Measurements from ENCODE around the gene SYN1.

Gene SYN1

DNA sequence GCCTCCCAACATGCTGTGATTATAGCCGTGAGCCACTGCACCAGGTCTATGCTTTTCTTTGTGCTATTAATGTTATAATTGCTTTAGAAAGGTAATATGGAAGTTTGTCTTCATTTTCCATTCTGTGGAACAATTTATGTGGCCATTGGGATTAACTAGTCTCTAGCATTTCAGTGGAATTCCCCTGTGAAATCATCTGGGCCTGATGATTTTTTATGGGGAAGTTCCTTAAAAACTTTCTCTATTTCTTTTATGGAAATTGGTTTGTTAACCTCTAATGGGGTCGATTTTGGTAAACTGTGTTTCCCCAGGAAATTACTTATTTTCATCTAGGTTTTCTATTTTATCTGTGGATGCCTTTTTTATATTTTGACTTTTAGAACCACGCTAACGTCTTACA lies 26.1 kb downstream of the SYN1 start:
- DNase-seq, result no peak

DNA sequence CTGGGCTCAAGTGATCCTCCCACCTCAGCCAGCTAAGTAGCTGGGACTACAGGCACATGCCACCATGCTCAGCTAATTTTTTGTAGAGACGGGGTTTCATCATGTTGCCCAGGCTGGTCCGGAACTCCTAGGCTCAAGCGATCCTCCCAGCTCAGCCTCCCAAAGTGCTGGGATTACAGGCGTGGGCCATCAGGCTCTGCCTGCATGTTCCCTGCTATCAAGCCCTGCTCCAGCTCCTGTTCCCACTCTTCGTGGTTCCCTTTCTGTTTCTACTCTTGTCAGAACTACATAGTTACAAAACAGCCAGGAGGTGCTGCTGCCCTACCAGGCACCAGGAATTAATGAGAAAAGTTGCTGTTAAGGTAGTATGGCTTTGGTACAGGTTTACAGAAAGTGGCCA lies 28.7 kb downstream of the SYN1 start:
- DNase-seq, result no peak

DNA sequence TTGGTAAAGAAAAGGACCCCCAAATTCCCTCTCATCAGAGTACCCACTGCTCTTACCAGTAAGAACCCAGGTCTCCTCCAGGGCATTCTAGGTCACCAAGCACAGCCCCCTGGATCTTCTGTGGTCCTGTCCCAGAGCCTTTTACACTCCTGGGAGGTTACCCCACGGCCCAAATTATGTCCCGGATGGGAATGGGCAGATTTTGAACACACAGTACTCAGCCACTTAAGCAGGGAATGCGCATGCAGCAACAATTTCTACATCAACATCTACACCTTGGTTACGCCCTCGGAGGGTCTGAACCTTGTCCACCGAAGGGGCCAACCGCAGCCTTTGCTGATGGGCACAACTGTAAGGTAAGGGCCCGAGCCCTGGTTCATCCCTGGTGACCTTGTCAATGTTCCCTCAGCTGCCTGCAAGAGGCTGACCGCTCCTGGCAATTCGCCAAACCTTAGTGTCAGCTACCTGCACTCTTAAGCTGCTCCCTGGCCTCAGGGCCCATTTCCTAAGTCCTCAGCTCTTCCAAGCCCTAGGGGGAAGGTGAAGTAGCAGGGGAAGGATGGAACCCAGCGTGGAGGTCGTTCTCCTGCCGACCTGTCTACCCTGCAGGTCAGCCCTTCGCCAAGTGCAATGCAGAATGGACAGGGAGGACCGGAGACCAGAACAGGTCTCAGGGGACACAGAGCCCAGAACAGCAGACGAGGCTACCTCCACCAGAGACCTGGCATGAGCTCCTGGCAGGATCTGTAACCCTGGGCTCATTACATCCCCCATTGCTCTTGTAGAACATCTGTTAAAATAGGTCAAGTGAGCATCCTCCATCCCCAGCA lies 31.5 kb downstream of the SYN1 start:
- no peak for DNase-seq

DNA sequence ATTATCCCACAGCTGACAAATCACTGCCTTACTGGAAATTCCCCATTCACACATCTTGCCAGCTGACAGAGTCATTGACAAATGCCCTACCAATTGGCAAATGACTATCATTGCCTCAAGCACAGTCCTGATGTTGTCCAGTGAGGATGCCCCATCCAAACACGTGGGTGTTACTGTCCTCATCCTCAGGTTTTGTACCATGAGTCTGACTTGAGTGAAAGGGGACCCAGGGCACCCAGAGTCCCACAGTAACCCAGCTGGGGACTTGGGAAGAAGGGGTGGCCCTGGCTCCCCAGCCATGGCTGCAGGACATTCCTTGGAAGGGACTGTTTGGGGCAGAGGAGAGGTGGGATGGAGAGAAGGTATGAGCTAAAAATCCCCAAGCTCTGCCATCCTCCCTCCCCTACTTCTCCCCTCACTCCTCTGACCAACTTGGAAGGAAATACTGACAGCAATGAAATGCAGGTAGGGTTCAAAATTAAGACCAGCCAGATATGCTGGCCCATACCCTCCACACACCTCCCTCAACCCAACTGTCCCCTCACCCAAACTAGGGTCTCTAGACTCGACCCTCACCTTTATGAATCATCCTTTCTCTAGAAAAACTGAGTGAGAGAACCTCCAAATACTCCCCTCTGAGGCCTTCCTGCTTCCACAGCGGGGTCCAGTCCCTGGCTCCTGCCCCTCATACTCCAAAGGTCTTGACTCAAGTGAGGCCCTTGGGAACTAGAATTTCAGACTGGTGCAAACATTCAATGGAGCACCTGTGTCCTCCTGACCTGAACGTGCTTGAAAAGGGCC lies 32.4 kb downstream of the SYN1 start:
- DNase-seq, result no peak

DNA sequence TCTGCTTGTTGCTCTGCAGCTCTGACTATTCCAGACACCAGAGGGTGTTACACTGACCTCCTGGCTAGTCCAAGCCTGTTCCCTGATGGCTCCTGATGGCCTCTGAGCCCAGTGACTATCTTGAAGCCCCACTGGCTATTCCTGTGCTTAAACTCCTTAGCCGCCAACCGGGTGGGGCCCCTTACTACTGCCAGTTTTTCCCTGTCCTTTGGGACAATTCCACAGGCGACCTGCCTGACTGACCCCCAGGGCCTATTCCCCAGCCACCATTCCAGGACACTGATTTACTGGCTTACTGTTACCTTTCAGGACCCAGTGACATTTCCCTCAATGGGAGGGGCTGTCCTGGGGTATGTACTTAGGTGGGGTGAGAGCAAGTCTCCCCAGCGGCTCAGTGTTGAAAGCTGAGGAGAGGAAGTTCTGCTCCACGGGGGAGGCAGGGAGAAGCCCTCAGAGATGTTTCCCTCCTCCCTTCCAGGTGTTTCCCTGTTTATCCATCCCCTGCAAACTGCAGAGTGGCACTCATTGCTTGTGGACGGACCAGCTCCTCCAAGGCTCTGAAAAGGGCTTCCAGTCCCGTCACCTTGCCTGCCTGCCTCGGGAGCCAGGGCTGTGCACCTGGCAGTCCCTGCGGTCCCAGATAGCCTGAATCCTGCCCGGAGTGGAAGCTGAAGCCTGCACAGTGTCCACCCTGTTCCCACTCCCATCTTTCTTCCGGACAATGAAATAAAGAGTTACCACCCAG lies 33.4 kb downstream of the SYN1 start:
- no peak for DNase-seq

DNA sequence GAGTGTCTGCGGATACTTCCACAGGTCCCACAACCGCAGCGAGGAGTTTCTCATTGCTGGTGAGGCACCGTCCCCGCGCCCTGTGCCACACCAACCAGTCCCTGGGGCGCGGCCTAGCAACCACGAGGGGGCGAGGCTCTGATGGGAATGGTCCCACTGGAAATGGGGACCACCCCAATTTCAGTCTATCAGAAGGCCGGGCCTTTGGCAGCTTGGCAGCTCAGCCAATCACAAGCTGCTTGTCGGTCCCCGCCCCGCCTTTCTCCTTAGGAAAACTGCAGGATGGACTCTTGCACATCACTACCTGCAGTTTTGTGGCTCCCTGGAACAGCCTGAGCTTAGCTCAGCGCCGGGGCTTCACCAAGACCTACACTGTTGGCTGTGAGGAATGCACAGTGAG lies 34.4 kb downstream of the SYN1 start:
- no peak for DNase-seq

DNA sequence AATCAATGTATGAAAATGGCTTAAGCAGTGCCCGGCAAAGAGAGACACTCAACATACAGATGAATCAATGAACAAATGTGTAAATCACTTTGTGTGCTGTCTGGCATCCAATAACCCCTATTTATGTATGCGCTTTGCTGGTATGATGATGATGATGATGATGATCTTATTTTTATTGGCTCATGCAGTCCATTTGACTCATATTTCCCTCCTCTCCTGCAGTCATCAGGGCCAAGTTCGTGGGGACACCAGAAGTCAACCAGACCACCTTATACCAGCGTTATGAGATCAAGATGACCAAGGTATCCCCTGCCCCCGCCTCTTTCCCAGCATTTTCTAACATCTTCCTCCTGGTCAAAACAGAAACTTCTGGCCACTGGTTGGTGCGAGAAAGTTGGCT lies 34.9 kb downstream of the SYN1 start:
- no peak for DNase-seq

DNA sequence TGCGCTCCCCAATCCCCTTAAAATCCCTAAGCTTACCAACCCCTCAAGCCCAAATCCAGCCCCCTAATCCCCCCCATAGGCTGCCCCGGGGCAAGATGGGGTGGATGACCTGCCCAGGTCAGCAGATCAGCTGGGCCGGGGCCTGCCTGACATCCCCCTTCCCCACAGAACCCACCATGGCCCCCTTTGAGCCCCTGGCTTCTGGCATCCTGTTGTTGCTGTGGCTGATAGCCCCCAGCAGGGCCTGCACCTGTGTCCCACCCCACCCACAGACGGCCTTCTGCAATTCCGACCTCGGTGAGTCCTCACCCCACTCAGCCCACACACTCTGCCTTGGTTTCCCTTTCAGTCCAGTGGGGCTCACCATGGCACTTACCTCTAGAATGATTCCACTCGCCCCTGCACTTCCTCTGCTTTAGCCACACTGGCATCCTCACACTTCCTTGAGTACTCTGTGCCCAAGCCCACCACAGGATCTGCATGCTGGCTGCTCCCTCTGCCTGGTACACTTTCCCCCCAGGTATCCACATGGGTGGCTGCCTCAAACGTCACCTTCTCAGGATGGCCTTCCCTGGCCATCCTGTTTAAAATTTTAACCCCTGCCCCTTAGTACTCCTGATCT lies 36.3 kb downstream of the SYN1 start:
- DNase-seq, result no peak

DNA sequence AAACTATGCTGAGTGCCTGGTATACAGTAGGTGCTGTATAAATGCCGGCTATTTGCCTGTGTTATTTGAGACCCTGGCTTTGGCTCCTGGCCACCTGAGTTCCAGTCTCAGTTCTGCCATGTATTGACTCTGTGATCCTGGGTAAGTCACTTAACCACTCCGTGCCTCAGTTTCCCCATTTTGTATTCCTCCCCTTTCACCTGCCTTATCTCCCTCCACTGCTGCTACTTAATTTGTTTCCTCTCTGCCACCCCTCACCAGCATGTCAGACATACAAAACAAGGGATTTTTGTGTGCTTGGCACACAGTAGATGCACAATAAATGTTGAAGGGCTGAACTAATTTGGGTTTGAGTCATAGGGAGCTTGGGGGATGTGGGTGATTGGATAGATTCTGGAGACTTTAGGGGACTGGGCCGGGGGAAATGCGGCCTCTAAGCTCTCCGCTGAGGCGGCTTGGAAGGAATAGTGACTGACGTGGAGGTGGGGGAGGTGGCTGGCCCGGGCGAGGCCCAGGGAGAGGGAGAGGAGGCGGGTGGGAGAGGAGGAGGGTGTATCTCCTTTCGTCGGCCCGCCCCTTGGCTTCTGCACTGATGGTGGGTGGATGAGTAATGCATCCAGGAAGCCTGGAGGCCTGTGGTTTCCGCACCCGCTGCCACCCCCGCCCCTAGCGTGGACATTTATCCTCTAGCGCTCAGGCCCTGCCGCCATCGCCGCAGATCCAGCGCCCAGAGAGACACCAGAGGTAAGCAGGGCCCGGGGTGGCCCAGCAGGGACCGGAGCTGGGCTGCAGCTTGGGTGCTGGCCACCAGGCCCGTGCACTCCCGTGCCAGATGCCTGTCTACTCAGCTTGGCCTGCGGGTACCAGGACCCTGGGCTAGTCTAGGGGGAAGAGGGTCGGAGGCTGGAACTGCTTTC lies 37.7 kb downstream of the SYN1 start, which contains the start of gene TIMP1:
TIMP1 (plus strand) TSS at position 706 of the 917 bp plus-strand sequence. CDS start 980 bp downstream, outside the sequence.
- DNase-seq, result no peak

DNA sequence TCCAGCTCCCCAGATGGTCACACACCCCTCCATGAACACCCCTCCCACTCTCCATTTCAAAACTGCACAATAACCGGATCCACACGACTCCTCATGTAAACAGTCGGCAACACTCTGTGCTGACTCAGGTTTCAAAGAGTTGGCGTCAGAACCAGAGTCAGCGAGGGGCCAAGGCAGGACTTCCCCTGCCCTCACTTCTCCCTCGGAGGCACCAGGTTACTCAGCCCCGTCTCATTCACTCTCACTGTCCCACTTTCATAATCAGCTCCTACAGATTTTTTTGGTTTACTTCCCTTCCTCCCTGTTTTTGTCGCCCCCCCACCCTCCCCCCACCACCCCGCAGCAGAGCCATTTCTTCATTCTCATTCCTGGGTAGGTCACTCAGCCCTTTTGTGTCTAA lies 40.1 kb downstream of the SYN1 start:
- no peak for DNase-seq

DNA sequence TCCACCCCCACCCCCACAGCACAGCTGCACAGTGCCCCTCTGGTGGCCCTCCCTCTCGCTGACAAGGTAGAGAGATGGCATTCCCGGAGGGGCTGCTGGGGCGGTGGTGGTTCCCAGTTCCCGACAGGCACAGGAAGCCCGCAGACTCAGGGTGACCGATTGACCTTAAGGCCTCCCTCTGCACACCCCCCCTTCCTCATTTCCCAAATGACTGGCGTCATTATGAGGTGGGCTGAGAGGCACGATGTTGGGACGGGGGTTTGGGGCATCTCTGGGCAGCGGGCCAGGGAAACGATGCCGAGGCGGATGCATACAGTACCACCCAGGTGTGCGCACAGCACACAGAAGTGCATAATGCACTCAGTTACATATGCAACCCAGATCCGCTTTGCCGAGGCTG lies 41.0 kb downstream of the SYN1 start:
- DNase-seq, result no peak

DNA sequence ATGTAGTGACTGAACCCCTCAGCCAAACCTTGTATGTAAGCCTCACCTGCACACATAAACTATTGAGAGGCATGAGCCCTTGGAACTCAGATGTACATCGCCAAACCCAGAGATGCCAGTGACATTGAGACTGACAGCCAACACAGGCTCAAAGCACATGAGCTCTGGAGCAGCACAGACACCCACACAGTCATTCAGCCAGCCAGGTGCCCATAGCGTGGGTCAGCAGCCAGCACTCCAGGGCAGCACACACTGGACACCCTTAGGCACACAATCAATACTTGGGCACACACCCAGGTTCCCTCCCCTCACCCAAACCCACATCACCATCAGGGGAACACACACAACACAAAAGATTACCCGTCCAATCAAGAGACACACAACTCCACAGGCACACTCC lies 41.8 kb downstream of the SYN1 start:
- DNase-seq, result no peak

DNA sequence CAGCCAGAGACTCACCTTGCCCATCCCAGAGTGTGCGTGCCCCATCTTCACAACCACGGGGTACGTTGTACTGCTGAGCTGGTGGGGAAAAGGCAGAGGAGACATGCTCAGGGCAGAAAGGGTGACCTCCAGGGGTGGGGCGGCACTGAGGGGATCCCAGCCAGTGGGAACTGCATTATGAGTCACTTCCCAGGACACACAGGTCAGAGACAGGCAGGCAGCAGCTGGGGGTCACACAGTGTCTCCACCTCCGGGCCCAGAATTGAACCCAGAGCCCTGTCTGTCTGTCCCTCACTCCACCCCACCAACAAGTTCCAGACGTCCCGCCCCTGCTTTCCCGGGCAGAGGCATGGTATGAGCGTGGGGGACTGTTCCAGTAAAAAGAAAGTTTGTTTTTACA lies 42.2 kb downstream of the SYN1 start:
- no peak for DNase-seq

DNA sequence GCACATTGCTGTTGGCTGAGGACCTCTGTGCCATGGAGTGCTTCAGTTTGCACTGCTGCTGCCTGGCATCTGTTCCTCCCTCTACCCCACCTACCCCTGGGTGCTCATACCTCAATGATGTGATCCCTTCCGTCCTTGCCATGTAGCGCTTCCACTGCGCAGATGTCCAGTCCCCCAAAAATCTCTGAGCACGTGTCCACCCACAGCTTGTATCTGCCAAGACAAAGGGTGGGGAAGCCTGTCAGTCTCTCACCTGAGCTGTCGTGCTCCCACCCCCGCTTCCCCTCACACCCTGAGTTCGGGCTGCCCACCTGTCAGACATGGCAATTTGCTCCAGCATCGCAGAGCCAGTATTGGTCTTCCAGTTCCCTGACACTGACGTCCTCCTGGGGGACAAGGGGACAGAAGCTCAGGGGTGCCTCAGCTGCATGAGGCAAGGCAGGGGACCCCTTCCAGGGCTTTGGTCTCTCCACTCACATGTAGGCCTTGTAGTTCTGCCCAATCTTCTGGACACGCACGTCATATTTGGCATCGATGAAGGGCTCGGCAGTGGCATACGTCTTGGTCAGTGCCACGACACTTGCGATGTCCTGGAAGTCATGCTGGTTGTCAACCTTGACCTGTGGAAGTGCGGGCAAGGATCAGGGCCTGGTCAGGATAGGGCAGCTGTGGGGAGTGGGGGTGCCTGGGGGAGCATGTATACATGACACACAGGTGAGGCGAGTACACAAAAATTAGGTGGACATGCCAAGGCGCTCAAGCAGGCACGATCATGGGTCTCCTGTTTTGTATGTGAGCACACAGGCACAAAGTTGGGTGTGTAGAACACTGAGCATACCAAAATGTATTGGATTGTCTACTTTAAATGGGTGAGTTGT lies 43.4 kb downstream of the SYN1 start:
- no peak for DNase-seq

DNA sequence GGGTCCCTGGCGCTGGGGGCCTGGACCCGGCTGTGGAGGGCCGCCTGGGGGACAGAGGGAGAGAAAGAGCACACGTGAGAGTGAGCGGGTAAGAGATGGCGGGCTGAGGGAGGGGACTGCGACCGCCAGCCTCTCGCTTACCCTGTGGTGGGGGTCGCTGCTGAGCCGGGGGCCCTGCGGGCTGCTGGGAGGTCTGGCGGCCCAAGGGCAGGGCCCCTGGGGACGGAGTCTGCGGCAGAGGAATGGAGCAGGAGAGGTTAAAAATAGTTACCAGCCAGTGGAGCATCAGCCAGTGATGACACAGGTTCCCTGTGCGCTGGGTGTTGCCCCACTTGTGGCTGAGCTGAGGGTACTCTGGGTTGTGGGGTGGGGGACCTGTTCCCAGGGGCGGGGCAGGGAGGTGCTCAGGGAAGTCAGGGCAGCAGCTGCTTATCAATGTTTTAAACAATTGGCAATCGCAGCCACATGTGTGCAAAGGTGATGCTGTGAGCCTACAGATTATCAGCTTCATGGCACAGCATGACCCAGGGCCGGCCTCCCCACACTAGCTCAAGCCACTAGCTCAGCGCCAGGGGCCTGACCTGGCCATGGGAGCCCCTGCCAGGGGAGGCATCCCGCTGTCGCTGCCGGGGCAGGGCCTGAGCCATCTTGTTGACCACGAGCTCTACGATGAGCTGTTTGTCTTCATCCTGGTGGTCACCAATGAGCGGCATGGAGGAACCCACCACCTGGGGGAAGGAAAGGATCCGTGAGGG lies 44.9 kb downstream of the SYN1 start:
- DNase-seq, result no peak

DNA sequence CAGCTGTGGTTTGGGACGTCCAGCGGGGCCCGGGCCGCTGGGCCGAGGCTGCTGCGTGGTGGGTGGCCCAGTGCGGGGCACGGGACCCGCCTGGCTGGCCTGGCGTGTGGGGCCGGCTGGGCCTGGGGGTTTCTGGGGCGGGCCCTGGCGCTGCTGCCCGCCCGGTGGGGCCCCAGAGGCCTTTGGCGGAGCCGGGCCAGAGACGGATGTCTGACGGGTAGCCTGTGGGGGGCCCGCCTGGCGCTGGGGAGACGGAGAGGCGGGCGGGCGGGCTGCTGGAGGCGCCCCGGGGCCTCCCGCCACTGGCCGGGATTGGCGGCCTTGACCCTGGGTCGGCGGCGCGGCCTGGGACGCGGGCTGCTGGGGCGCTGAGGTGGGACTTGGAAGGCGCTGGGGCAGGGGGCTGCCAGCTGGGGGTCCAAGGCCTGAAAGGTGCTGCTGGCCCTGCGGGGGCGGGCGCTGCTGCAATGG lies 45.5 kb downstream of the SYN1 start:
- no peak for DNase-seq

DNA sequence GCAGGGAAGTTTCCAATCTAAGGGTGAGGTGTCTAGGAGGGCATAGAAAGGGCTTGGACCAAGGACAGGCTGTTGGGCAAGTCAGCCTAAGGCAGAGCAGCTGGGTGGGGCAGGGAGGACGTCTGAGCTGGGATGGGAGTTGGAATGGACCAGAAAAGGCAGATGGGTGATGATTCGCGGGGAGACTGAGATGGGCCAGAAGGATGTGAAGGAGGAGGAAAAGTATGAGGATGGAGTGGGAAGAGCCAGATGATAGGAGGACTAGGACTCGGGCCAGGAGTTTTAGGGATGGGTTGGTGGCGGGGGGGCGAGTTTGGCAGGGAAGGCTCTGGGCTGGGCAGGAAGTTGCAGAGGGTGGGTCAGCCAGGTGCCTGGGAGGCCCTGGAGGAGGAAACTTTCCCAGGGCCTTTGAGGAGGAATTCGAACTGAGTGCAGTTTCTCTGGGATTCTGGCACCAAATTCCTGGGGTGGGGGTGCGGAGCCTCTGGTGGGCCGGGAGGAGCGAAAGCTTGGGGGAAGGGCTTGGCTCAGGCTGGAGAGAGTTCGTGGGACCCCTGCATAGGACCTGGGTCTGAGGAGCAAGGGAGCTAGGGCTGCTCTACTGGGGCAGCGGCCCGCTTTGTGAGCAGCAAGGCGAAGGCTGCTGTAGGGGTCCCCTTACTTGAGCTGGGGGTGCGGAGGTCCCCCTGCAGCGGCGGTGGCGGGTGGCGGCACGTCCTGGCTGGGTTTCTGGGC lies 46.1 kb downstream of the SYN1 start:
- DNase-seq, result no peak

DNA sequence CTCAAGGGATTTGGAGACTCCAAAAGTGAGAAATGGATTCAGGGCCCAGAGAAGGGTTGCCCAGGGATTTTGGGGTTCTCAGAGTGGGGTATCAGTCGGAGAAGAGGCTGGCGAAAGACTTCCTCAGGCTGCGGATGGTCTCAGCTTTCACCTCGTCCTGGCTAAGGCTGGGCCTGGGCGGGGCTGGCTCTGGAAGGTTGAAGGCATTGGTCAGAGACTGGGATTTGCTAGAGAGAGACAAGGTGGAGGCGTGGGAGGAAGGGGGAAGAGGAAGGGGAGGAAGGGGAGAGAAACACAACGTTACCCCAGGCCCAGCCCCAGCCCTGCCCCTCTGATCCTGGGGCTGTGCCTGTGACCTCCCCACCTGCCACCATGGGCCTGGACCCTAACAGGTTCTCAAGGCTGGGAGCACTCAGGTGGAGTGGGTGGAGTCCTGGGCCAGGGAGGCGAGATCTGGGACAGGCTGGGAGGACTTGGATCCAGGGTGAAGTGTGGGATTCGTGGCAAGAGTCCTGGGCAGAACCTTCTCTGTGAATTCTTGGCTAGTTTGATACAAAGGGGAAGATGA lies 46.8 kb downstream of the SYN1 start:
- DNase-seq, result no peak

DNA sequence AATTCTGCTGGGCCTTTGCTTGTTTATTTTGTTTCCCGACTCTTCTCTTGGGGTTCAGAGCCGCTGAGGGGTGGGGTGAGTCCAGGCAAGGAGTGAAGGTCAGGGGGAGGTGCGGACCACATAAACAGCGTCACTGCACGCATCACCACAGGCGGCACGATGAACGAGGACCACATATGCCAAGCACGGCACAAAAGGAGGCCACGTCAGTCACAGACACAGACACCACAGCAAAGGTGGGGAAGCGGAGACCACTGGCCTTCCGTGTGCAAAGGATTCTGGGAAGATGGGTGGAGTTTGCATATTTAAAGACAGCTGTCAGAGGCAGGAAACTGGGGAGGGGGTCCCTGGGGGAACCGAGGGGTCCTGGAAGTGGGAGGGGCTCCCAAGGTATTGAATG lies 47.8 kb downstream of the SYN1 start:
- DNase-seq, result no peak
